IMR-90 (cell line): ENCODE results near the gene ALDH1A2. TPM values are rescaled to one million over a fixed set of nuclear protein-coding genes. Genes with fewer than 3 reads are reported as not detected.

Experiments
- ATAC-seq: fragments of 200-7000 bp; cut with Tn5 transposase; 2 replicates; pipeline ENCODE4 v1.9.1; 2020; ENCODE audit warnings: low read depth, mild to moderate bottlenecking, moderate library complexity
- BruUV-seq: library from RNA; stranded (reverse); fragments of 400-500 nt; replicated peaks from 2 replicates; lab custom pipeline; 2021; lab: Mats Ljungman, UMichigan
- CTCF ChIA-PET: fragments of 300-600 bp; formaldehyde crosslinking; extraction: SDS; loops from one replicate; lab custom pipeline; 2021; ENCODE audit warnings: antibody characterized with exemption; lab: Yijun Ruan, JAX
- POLR2A ChIA-PET: fragments of 300-600 bp; sonication (Branson Sonifier 250); formaldehyde crosslinking; loops from one replicate; lab custom pipeline; 2022; ENCODE audit warnings: antibody characterized with exemption; ENCODE audit not compliant: unreplicated experiment; lab: Charles Lee
- DNase-seq: peaks from one replicate; pipeline ENCODE4 v3.0.0; 2013
- H2AFZ ChIP-seq: replicated peaks from 2 replicates; pipeline ENCODE3; 2013; ENCODE audit warnings: low read length, mild to moderate bottlenecking; ENCODE audit not compliant: poor library complexity
- H2AK5ac ChIP-seq: 2 replicates; pipeline ENCODE4 v1.6.1; 2013; ENCODE audit warnings: low read depth, low read length, inconsistent platforms
- H2AK9ac ChIP-seq: replicated peaks from 2 replicates; pipeline ENCODE3; 2013; ENCODE audit warnings: mild to moderate bottlenecking, low read depth, low read length, moderate library complexity; ENCODE audit not compliant: poor library complexity
- H2BK120ac ChIP-seq: 2 replicates; pipeline ENCODE4 v1.6.1; 2013; ENCODE audit warnings: low read depth, low read length, inconsistent platforms
- H2BK15ac ChIP-seq: 3 replicates; pipeline ENCODE4 v1.6.1; 2013; ENCODE audit warnings: low read depth, low read length, inconsistent platforms
- H2BK20ac ChIP-seq: 2 replicates; pipeline ENCODE4 v1.6.1; 2013; ENCODE audit warnings: low read depth, mild to moderate bottlenecking, inconsistent platforms, low read length, moderate library complexity
- H2BK5ac ChIP-seq: 2 replicates; pipeline ENCODE4 v1.6.1; 2013; ENCODE audit warnings: mild to moderate bottlenecking, low read depth, low read length, inconsistent platforms; ENCODE audit not compliant: poor library complexity, severe bottlenecking
- H3K14ac ChIP-seq: replicated peaks from 2 replicates; pipeline ENCODE4 v1.6.1; 2013; ENCODE audit warnings: low read depth, low read length, inconsistent platforms
- H3K18ac ChIP-seq: 2 replicates; pipeline ENCODE4 v1.6.1; 2013; ENCODE audit warnings: low read depth, low read length, control low read depth
- H3K23ac ChIP-seq: 2 replicates; pipeline ENCODE4 v1.6.1; 2013; ENCODE audit warnings: low read depth, low read length, inconsistent platforms
- H3K27ac ChIP-seq: 2 replicates; pipeline ENCODE4 v1.5.1; 2013; ENCODE audit warnings: mild to moderate bottlenecking, control low read depth, low read length; ENCODE audit not compliant: insufficient read depth
- H3K27me3 ChIP-seq: 2 replicates; pipeline ENCODE4 v1.6.1; 2013; ENCODE audit warnings: low read length; ENCODE audit not compliant: control insufficient read depth, insufficient read depth
- H3K36me3 ChIP-seq: 2 replicates; pipeline ENCODE4 v1.6.1; 2013; ENCODE audit warnings: low read length, mixed read lengths; ENCODE audit not compliant: control insufficient read depth, insufficient read depth
- H3K4ac ChIP-seq: 2 replicates; pipeline ENCODE4 v1.6.1; 2013; ENCODE audit warnings: low read depth, low read length, inconsistent platforms
- H3K4me1 ChIP-seq: 2 replicates; pipeline ENCODE4 v1.6.1; 2013; ENCODE audit warnings: low read length, mixed read lengths; ENCODE audit not compliant: control insufficient read depth, insufficient read depth
- H3K4me2 ChIP-seq: 2 replicates; pipeline ENCODE4 v1.6.1; 2013; ENCODE audit warnings: low read depth, mild to moderate bottlenecking, control low read depth, low read length, moderate library complexity
- H3K4me3 ChIP-seq: 2 replicates; pipeline ENCODE4 v1.5.1; 2013; ENCODE audit warnings: low read depth, mild to moderate bottlenecking, control low read depth, low read length, moderate library complexity; ENCODE audit not compliant: insufficient read depth
- H3K56ac ChIP-seq: 2 replicates; pipeline ENCODE4 v1.6.1; 2013; ENCODE audit warnings: low read length, inconsistent platforms; ENCODE audit not compliant: insufficient read depth; ENCODE audit errors: extremely low read depth
- H3K79me1 ChIP-seq, 2 experiments: 2 replicates each; pipeline ENCODE4 v1.6.1; 2013; ENCODE audit warnings: low read length in 2 of 2, inconsistent platforms in 1 of 2, low read depth in 1 of 2
- H3K9ac ChIP-seq: 2 replicates; pipeline ENCODE4 v1.6.1; 2013; ENCODE audit warnings: low read depth, low read length, control low read depth
- H3K9me1 ChIP-seq: 2 replicates; pipeline ENCODE4 v1.6.1; 2013; ENCODE audit warnings: low read length, inconsistent platforms; ENCODE audit not compliant: insufficient read depth
- H3K9me3 ChIP-seq: 2 replicates; pipeline ENCODE4 v1.6.1; 2013; ENCODE audit warnings: low read length; ENCODE audit not compliant: control insufficient read depth, insufficient read depth
- H4K20me1 ChIP-seq: 2 replicates; pipeline ENCODE4 v1.6.1; 2013; ENCODE audit warnings: low read length, inconsistent platforms; ENCODE audit not compliant: insufficient read depth
- H4K5ac ChIP-seq: 2 replicates; pipeline ENCODE4 v1.6.1; 2013; ENCODE audit warnings: mild to moderate bottlenecking, low read depth, low read length, control low read depth
- H4K8ac ChIP-seq, 2 experiments: 2 replicates each; pipeline ENCODE4 v1.6.1; 2013; ENCODE audit warnings: low read depth in 2 of 2, low read length in 2 of 2, control low read depth in 1 of 2, inconsistent platforms in 1 of 2
- H4K91ac ChIP-seq: 2 replicates; pipeline ENCODE4 v1.6.1; 2013; ENCODE audit warnings: low read depth, low read length, inconsistent platforms; ENCODE audit not compliant: insufficient read depth
- CEBPB ChIP-seq: IDR thresholded peaks from 2 replicates; pipeline ENCODE4 v1.6.1; 2012; ENCODE audit warnings: low read depth, low read length, improper control_type of control experiment
- ELK1 ChIP-seq: fragments of 150-350 bp; IDR thresholded peaks from 2 replicates; pipeline ENCODE4 v1.6.1; 2016; ENCODE audit warnings: low read depth, mild to moderate bottlenecking, low read length, moderate library complexity, borderline replicate concordance
- MAFK ChIP-seq: IDR thresholded peaks from 2 replicates; pipeline ENCODE4 v1.6.1; 2012; ENCODE audit warnings: low read depth, low read length, improper control_type of control experiment
- MXI1 ChIP-seq: IDR thresholded peaks from 2 replicates; pipeline ENCODE4 v1.6.1; 2012; ENCODE audit warnings: low read depth, mild to moderate bottlenecking, low read length, moderate library complexity, borderline replicate concordance
- NFE2L2 ChIP-seq: fragments of 150-350 bp; IDR thresholded peaks from 2 replicates; pipeline ENCODE4 v1.6.1; 2016; ENCODE audit warnings: low read depth, mild to moderate bottlenecking, low read length
- POLR2A ChIP-seq: IDR thresholded peaks from 2 replicates; pipeline ENCODE4 v1.6.1; 2012; ENCODE audit warnings: mild to moderate bottlenecking, low read depth, low read length
- RCOR1 ChIP-seq: IDR thresholded peaks from 2 replicates; pipeline ENCODE4 v1.6.1; 2012; ENCODE audit warnings: mild to moderate bottlenecking, low read length, improper control_type of control experiment; ENCODE audit not compliant: insufficient replicate concordance
- RFX5 ChIP-seq: IDR thresholded peaks from 2 replicates; pipeline ENCODE4 v1.8.0; 2012; ENCODE audit warnings: low read depth, mild to moderate bottlenecking, low read length, moderate library complexity
- SMC3 ChIP-seq: fragments of 150-350 bp; IDR thresholded peaks from 2 replicates; pipeline ENCODE4 v1.6.1; 2016; ENCODE audit warnings: low read depth, mild to moderate bottlenecking, antibody characterized with exemption, low read length, moderate library complexity
- USF2 ChIP-seq: fragments of 150-350 bp; IDR thresholded peaks from 2 replicates; pipeline ENCODE4 v1.6.1; 2017; ENCODE audit warnings: mild to moderate bottlenecking, antibody characterized with exemption, low read length, low read depth
- WGBS, 2 experiments: methylation state at CpG; one replicate each; pipeline versions ENCODE4 v1.1.5 to v1.1.7; 2013; ENCODE audit warnings: missing lambda C conversion rate in 2 of 2; ENCODE audit not compliant: insufficient read length in 1 of 2; ENCODE audit errors: extremely low coverage in 2 of 2; 5-methylcytosine and 5-hydroxymethylcytosine counted together
- dilution Hi-C: fragments of 300-500 bp; cut with HindIII; formaldehyde crosslinking; loops from one replicate; pipeline ENCODE4 v1.14.3; 2018; ENCODE audit warnings: low sequenced_read_pairs; ENCODE audit not compliant: unreplicated experiment
- in situ Hi-C: fragments of 300-500 bp; cut with MboI; formaldehyde crosslinking; loops from 3 replicates; pipeline ENCODE4 v1.14.3; 2019; ENCODE audit warnings: low sequenced_read_pairs, inconsistent platforms, mixed read lengths
- intact Hi-C: fragments of 100-400 bp; cut with micrococcal nuclease; formaldehyde crosslinking; loops from 2 replicates; pipeline ENCODE4 v1.10.0; 2022
- polyA plus RNA-seq, 3 experiments: library from polyadenylated mRNA; depleted of rRNA; stranded (reverse); fragments of >200 nt; gene quantifications; 2 replicates each; pipeline ENCODE4 v1.2.3, GENCODE V29; 2012; ENCODE audit warnings: low replicate concordance in 1 of 3
- total RNA-seq: library from RNA; depleted of rRNA; stranded (reverse); fragments of >200 nt; gene quantifications from 2 replicates; pipeline ENCODE4 v1.2.3, GENCODE V29; 2012

The ALDH1A2 gene
- total and polyA plus RNA-seq, 2 of the 4 experiments (the other 2 are of a cell fraction) = not detected

- Histone ChIP-seq H3K36me3 (no peaks in the 10 kb centered on the region), H4K20me1 (no peaks in the 10 kb centered on the region), H3K9me3 (no peaks in the 10 kb centered on the region), H2AK9ac (no peak overlapping the region), H3K4ac (no peak overlapping the region), H3K4me2 (no peak overlapping the region), H4K91ac (no peak overlapping the region), H2AK5ac (no peak overlapping the region), H3K4me1 (no peaks in the 10 kb centered on the region), H3K27me3 (peaks cover 2% of the 10 kb centered on the region; the same call in 1 of the 2 replicates), H2BK15ac (no peak overlapping the region), H3K79me1 (no peaks in the 10 kb centered on the region), H2BK20ac (no peak overlapping the region), H3K27ac (no peak overlapping the region), H2BK120ac (no peak overlapping the region), H3K4me3 (no peak overlapping the region), H3K23ac (no peak overlapping the region), H4K5ac (no peak overlapping the region), H4K8ac (no peak overlapping the region), H3K56ac (no peak overlapping the region), H3K14ac (no peak overlapping the region), H3K9ac (no peak overlapping the region), H3K18ac (no peak overlapping the region), H2BK5ac (no peak overlapping the region), H2AFZ (no peak overlapping the region), H3K9me1 (no peaks in the 10 kb centered on the region)
- intact Hi-C loops = no loop called here
- in situ Hi-C loops = no loop called here
- DNase-seq (no peak), ATAC-seq (no peak)
- dilution Hi-C loops = no loop called here
- no peak for TF ChIP-seq NFE2L2
- TF ChIP-seq RCOR1 = no peak
- TF ChIP-seq MXI1 = no peak
- no peak for TF ChIP-seq SMC3
- no peak for TF ChIP-seq ELK1
- TF ChIP-seq POLR2A = no peak
- TF ChIP-seq USF2 = no peak
- no peak for TF ChIP-seq MAFK
- TF ChIP-seq RFX5 = no peak
- no peak for TF ChIP-seq CEBPB
- CTCF ChIA-PET = interaction anchor here (1.0 kb wide), 1 partner anchor 26 kb away, joined by 4 read pairs; no protein-coding TSS in a partner anchor
- no TSS peak for BruUV-seq
- no CpG with 5 or more reads among the region's 2 CpGs for WGBS, 2 experiments
- POLR2A ChIA-PET = no interaction called here
Observed at GRCh38 chr15:58044551-58044950, 21.0 kb downstream of the ALDH1A2 start.
